Smooth muscle cell (in vitro differentiated cells): ENCODE results near the gene ANKS6. TPM values are rescaled to one million over a fixed set of nuclear protein-coding genes. Genes with fewer than 3 reads are reported as not detected.

ENCODE experiments used
- DNase-seq: peaks from one replicate; lab custom pipeline; 2025; ENCODE audit not compliant: unreplicated experiment; lab: John Stamatoyannopoulos, UW
- H2AFZ ChIP-seq: fragments of 200-600 bp; sonication (generic); 2 replicates; pipeline ENCODE4 v1.6.0; 2016; ENCODE audit warnings: antibody characterized with exemption, low read depth, mild to moderate bottlenecking
- H3F3A ChIP-seq: fragments of 200-600 bp; sonication (generic); 2 replicates; pipeline ENCODE4 v1.6.0; 2017; ENCODE audit warnings: antibody characterized with exemption, low read depth
- H3K27ac ChIP-seq: fragments of 200-600 bp; sonication (generic); 2 replicates; pipeline ENCODE4 v1.5.1; 2016; ENCODE audit warnings: low read depth, mild to moderate bottlenecking
- H3K27me3 ChIP-seq: fragments of 200-600 bp; sonication (generic); 2 replicates; pipeline ENCODE4 v1.6.1; 2016; ENCODE audit warnings: low read depth, mild to moderate bottlenecking
- H3K36me3 ChIP-seq: fragments of 200-600 bp; sonication (generic); 2 replicates; pipeline ENCODE4 v1.5.1; 2016; ENCODE audit warnings: low read depth
- H3K4me1 ChIP-seq: fragments of 200-600 bp; sonication (generic); 2 replicates; pipeline ENCODE4 v1.5.1; 2016; ENCODE audit warnings: low read depth
- H3K4me2 ChIP-seq: fragments of 200-600 bp; sonication (generic); 2 replicates; pipeline ENCODE4 v1.6.0; 2016; ENCODE audit warnings: mild to moderate bottlenecking
- H3K4me3 ChIP-seq: fragments of 200-600 bp; sonication (generic); 2 replicates; pipeline ENCODE4 v1.5.1; 2016; ENCODE audit warnings: mild to moderate bottlenecking
- H3K79me2 ChIP-seq: fragments of 200-600 bp; sonication (generic); 2 replicates; pipeline ENCODE4 v1.6.0; 2016; ENCODE audit warnings: low read depth, mild to moderate bottlenecking
- H3K9ac ChIP-seq: fragments of 200-600 bp; sonication (generic); 2 replicates; pipeline ENCODE4 v1.6.0; 2016; ENCODE audit warnings: low read depth
- H3K9me3 ChIP-seq: fragments of 200-600 bp; sonication (generic); replicated peaks from 2 replicates; pipeline ENCODE4 v1.5.1; 2016; ENCODE audit warnings: low read depth
- H4K20me1 ChIP-seq: fragments of 200-600 bp; sonication (generic); 2 replicates; pipeline ENCODE4 v1.6.0; 2016; ENCODE audit warnings: low read depth
- CTCF ChIP-seq: fragments of 200-600 bp; sonication (generic); IDR thresholded peaks from 2 replicates; pipeline ENCODE4 v1.5.1; 2017; ENCODE audit warnings: borderline replicate concordance, mild to moderate bottlenecking, antibody characterized with exemption; ENCODE audit not compliant: insufficient read depth, poor library complexity, severe bottlenecking
- WGBS: methylation state at CpG from one replicate; pipeline ENCODE4 v1.1.7; 2016; ENCODE audit warnings: low lambda C conversion rate; 5-methylcytosine and 5-hydroxymethylcytosine counted together
- polyA plus RNA-seq: library from polyadenylated mRNA; unstranded; fragments of >200 nt; fragmentation: Nextera tagmentation; extraction: Ambion mirVana; gene quantifications from 2 replicates; pipeline ENCODE4 v1.2.1, GENCODE V29; 2016
- total RNA-seq: library from RNA; depleted of rRNA; stranded (reverse); fragments of >200 nt; gene quantifications from 2 replicates; pipeline ENCODE4 v1.2.3, GENCODE V29; 2014

The ANKS6 gene
- total and polyA plus RNA-seq, 2 experiments from 2014 or later: 10.5 to 13.6 TPM

GRCh38 chr9:98721643-98722042 is 74.7 kb downstream of the ANKS6 start:
- Histone ChIP-seq H4K20me1 (no peaks in the 10 kb centered on the region), H3K4me3 (no peak overlapping the region), H3K27ac (no peak overlapping the region), H3K4me1 (no peaks in the 10 kb centered on the region), H3K36me3 (no peaks in the 10 kb centered on the region), H3K4me2 (no peak overlapping the region), H2AFZ (no peak overlapping the region), H3K27me3 (peaks cover 63% of the 10 kb centered on the region), H3F3A (no peaks in the 10 kb centered on the region), H3K9me3 (no peaks in the 10 kb centered on the region), H3K79me2 (no peaks in the 10 kb centered on the region), H3K9ac (no peak overlapping the region)
- no peak for DNase-seq
- WGBS: 96% methylated on average over 2 of the region's 2 CpGs
- TF ChIP-seq CTCF: no peak

GRCh38 chr9:98720402-98720801 is 76.0 kb downstream of the ANKS6 start:
- TF ChIP-seq CTCF: no peak
- no peaks in the 10 kb centered on the region for H3K9me3 ChIP-seq
- no peaks in the 10 kb centered on the region for H4K20me1 ChIP-seq
- no peaks in the 10 kb centered on the region for H3K4me1 ChIP-seq
- H3K9ac ChIP-seq: no peak overlapping the region
- no peak overlapping the region for H3K4me3 ChIP-seq
- no peak overlapping the region for H3K4me2 ChIP-seq
- H3K79me2 ChIP-seq: no peaks in the 10 kb centered on the region
- H2AFZ ChIP-seq: no peak overlapping the region
- no peak for DNase-seq
- no peaks in the 10 kb centered on the region for H3F3A ChIP-seq
- H3K27me3 ChIP-seq: peaks cover 72% of the 10 kb centered on the region
- WGBS: 90% methylated on average over 4 of the region's 4 CpGs
- H3K27ac ChIP-seq: no peak overlapping the region
- H3K36me3 ChIP-seq: no peaks in the 10 kb centered on the region

- DNase-seq: no peak
- WGBS: 89% methylated on average over 2 of the region's 2 CpGs
- Histone ChIP-seq H4K20me1 (no peaks in the 10 kb centered on the region), H3K4me1 (no peaks in the 10 kb centered on the region), H3F3A (no peaks in the 10 kb centered on the region), H3K9ac (no peak overlapping the region), H3K79me2 (no peaks in the 10 kb centered on the region), H3K9me3 (no peaks in the 10 kb centered on the region), H3K27me3 (peaks cover 72% of the 10 kb centered on the region), H3K36me3 (no peaks in the 10 kb centered on the region), H3K4me2 (no peak overlapping the region), H2AFZ (no peak overlapping the region), H3K27ac (no peak overlapping the region), H3K4me3 (no peak overlapping the region)
- no peak for TF ChIP-seq CTCF
Measured at GRCh38 chr9:98719055-98719454, 77.3 kb downstream of the ANKS6 start.

GRCh38 chr9:98714833-98715232 is 81.5 kb downstream of the ANKS6 start:
- TF ChIP-seq CTCF: no peak
- Histone ChIP-seq H3K4me1 (no peaks in the 10 kb centered on the region), H3K9ac (no peak overlapping the region), H3K4me2 (no peak overlapping the region), H3K4me3 (no peak overlapping the region), H4K20me1 (no peaks in the 10 kb centered on the region), H3K9me3 (no peaks in the 10 kb centered on the region), H3F3A (no peaks in the 10 kb centered on the region), H3K27ac (no peak overlapping the region), H3K27me3 (peaks cover 93% of the 10 kb centered on the region), H2AFZ (no peak overlapping the region), H3K79me2 (no peaks in the 10 kb centered on the region), H3K36me3 (no peaks in the 10 kb centered on the region)
- DNase-seq: no peak
- WGBS: 50% methylated on average over 1 of the region's 1 CpG
